T-helper 22 cell (primary cell): Measurements from ENCODE around the gene REXO4.
"Not testable (repeated sequence)": the region's sequence is repeated elsewhere in the genome, so short reads cannot be mapped to it uniquely, and the experiment has no call there.

ENCODE experiments used
- DNase-seq: peaks from one replicate; pipeline ENCODE4 v3.0.0-alpha.2; 2020; ENCODE audit warnings: low read depth

REXO4 gene

GRCh38 chr9:133417541-133418461 is at the start of gene REXO4:
Gene REXO4 (minus strand): TSS chr9:133418010. CDS start chr9:133417844, 166 bp downstream.
- peak; percentile 62 for DNase-seq

GRCh38 chr9:133467101-133467500 is 49.3 kb upstream of the REXO4 start:
- DNase-seq, result no peak

- DNase-seq, result no peak
Observed at GRCh38 chr9:133465984-133466383, 48.2 kb upstream of the REXO4 start.

- no peak for DNase-seq
Observed at GRCh38 chr9:133464638-133465037, 46.8 kb upstream of the REXO4 start.

- no peak for DNase-seq
Observed at GRCh38 chr9:133463864-133464615, 46.2 kb upstream of the REXO4 start.

GRCh38 chr9:133463234-133463863 is 45.5 kb upstream of the REXO4 start:
- no peak for DNase-seq

- no peak for DNase-seq
Observed at GRCh38 chr9:133461975-133462374, 44.2 kb upstream of the REXO4 start.

GRCh38 chr9:133460405-133461175 is 42.8 kb upstream of the REXO4 start:
- no peak for DNase-seq

GRCh38 chr9:133459476-133460404 is 41.9 kb upstream of the REXO4 start, which contains the start of gene CACFD1:
Gene CACFD1 (plus strand): TSS chr9:133459978. CDS start chr9:133460067, 89 bp downstream.
- DNase-seq, result peak; percentile 90

GRCh38 chr9:133458643-133459312 is 41.0 kb upstream of the REXO4 start:
- no peak for DNase-seq

GRCh38 chr9:133457748-133458147 is 39.9 kb upstream of the REXO4 start:
- DNase-seq, result no peak

- no peak for DNase-seq
Observed at GRCh38 chr9:133457233-133457632, 39.4 kb upstream of the REXO4 start.

GRCh38 chr9:133456409-133456808 is 38.6 kb upstream of the REXO4 start:
- DNase-seq, result no peak

- DNase-seq, result no peak
Observed at GRCh38 chr9:133455936-133456335, 38.1 kb upstream of the REXO4 start.

- no peak for DNase-seq
Observed at GRCh38 chr9:133454943-133455673, 37.3 kb upstream of the REXO4 start.

- no peak for DNase-seq
Observed at GRCh38 chr9:133454325-133454724, 36.5 kb upstream of the REXO4 start.

- DNase-seq, result no peak
Observed at GRCh38 chr9:133453651-133454050, 35.8 kb upstream of the REXO4 start.

GRCh38 chr9:133452562-133452961 is 34.8 kb upstream of the REXO4 start:
- DNase-seq, result no peak

- not testable (repeated sequence) for DNase-seq
Observed at GRCh38 chr9:133451865-133452264, 34.1 kb upstream of the REXO4 start.
